ENCODE measurements around the gene WIPF1. TPM values are rescaled to one million over a fixed set of nuclear protein-coding genes. Genes with fewer than 3 reads are reported as not detected.

WIPF1 gene
- total and polyA plus RNA-seq, 2 of the 13 experiments (the other 11 are each of a cell fraction or from before 2014, with no cell fraction given) = 0.01 TPM; not detected in 1

- TF ChIP-seq SUZ12 (IDR thresholded peaks at IDR 0.05; ENCODE audit: low read depth, low read length) = no peak
- no peak for TF ChIP-seq ATF7 (IDR thresholded peaks at IDR 0.05)
- TF ChIP-seq ATF7 (CRISPR knock-in tag; IDR thresholded peaks at IDR 0.05) = no peak
- no peak for TF ChIP-seq ZNF660 (CRISPR knock-in tag; IDR thresholded peaks at IDR 0.05; ENCODE audit: borderline replicate concordance, low read depth)
- no peak for TF ChIP-seq ZNF558 (CRISPR knock-in tag; IDR thresholded peaks at IDR 0.05; ENCODE audit: borderline replicate concordance)
- no peak for TF ChIP-seq HMGA1 (CRISPR knock-in tag; conservative IDR thresholded peaks at IDR 0.05)
- TF ChIP-seq HDAC2 (CRISPR knock-in tag; IDR thresholded peaks at IDR 0.05) = no peak
- no peak for TF ChIP-seq GRHL1 (CRISPR knock-in tag; conservative IDR thresholded peaks at IDR 0.05)
- TF ChIP-seq CCAR2 (optimal IDR thresholded peaks at IDR 0.05; ENCODE audit: low read depth, low read length) = no peak
- TF ChIP-seq ZNF761 (CRISPR knock-in tag; conservative IDR thresholded peaks at IDR 0.05) = no peak
Measured at GRCh38 chr2:174607584-174607983, 10.0 kb upstream of the WIPF1 start (continued).

DNA sequence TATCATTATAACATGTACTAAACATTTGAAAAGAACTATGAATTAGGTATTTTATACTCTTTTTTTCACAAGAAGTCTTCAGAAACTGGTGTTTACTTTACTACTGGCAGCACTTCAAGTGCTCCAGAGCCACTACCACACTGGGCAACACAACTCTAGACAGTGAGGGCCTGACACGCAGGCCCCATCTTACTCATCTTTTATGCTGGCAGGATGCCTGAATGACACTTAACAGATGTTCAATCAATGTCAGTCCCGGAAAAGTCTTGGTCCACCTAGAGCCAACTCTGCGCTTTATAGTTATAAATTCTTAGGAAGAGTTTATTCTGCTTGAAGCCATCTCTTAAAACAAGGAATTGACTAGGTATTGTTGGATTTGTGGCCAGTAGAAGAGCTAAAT, 8.7 kb upstream of the WIPF1 start:
- Histone ChIP-seq H3K36me3 (replicated peaks in 1 of 2; ENCODE audit: control insufficient read depth in 1 of 2, insufficient read depth in 2 of 2, low read length in 2 of 2) (no peaks in the 10 kb centered on the region), H3K27ac (ENCODE audit: extremely low read length, insufficient read depth, low read length) (no peak overlapping the region), H3K4me1 (ENCODE audit: insufficient read depth, low read length) (no peaks in the 10 kb centered on the region), H4K20me1 (ENCODE audit: insufficient read depth, low read length) (no peaks in the 10 kb centered on the region), H3K9me3 (ENCODE audit: low read length) (no peaks in the 10 kb centered on the region), H3K27me3 (ENCODE audit: control insufficient read depth in 1 of 2, insufficient read depth in 2 of 2, low read length in 2 of 2) (peaks cover 0 to 15% of the 10 kb centered on the region in 2 experiments; a peak in 2 of 5 replicates), H3K4me3 (replicated peaks in 1 of 3; ENCODE audit: insufficient read depth in 1 of 3, low read depth in 2 of 3, low read length in 3 of 3) (no peak overlapping the region), H3K4me2 (ENCODE audit: low read depth, low read length) (no peak overlapping the region), H3K9ac (ENCODE audit: insufficient read depth, low read depth, low read length) (no peak overlapping the region), H3K79me2 (ENCODE audit: insufficient read depth, low read length) (no peaks in the 10 kb centered on the region), H2AFZ (ENCODE audit: low read length) (no peak overlapping the region)
- intact Hi-C loops (cut with micrococcal nuclease; ENCODE audit: unreplicated experiment) = no loop called here
- ATAC-seq = no peak
- in situ Hi-C loops (cut with HindIII; ENCODE audit: extremely low pct_ligation_motif_present, low pct_unique_long_range_greater_than_20kb) = no loop called here
- 63% methylated on average over 3 of the region's 3 CpGs for whole genome bisulfite sequencing (ENCODE audit: low lambda C conversion rate)
- CTCF ChIA-PET (ENCODE audit: low intra/inter-chr PET ratio, low total read pairs) = interaction anchor here (1.4 kb wide), 1 partner anchor 144 kb away, joined by 3 read pairs; no protein-coding TSS in a partner anchor
- POLR2A ChIA-PET = no interaction called here
- BruUV-seq (replicated peaks) = no TSS peak
- DNase-seq (ENCODE audit: low spot score) = no peak
- no peak for FAIRE-seq
- TF ChIP-seq AGO1 (IDR thresholded peaks at IDR 0.05; ENCODE audit: low read depth, low read length, poor library complexity, severe bottlenecking) (no peak), YY1 (IDR thresholded peaks at IDR 0.05; ENCODE audit: insufficient read depth, insufficient replicate concordance, low read depth, low read length) (no peak), ZNF589 (CRISPR knock-in tag; conservative IDR thresholded peaks at IDR 0.05) (no peak), GATA4 (IDR thresholded peaks at IDR 0.05; ENCODE audit: borderline replicate concordance, low read depth) (no peak), GATAD1 (CRISPR knock-in tag; IDR thresholded peaks at IDR 0.05) (no peak), ZNF282 (IDR thresholded peaks at IDR 0.05; ENCODE audit: partially characterized antibody) (no peak), ZNF577 (CRISPR knock-in tag; IDR thresholded peaks at IDR 0.05; ENCODE audit: borderline replicate concordance, low read depth) (no peak), ZNF253 (CRISPR knock-in tag; IDR thresholded peaks at IDR 0.05; ENCODE audit: borderline replicate concordance) (no peak), ZNF232 (CRISPR knock-in tag; IDR thresholded peaks at IDR 0.05; ENCODE audit: borderline replicate concordance) (no peak), SAFB2 (CRISPR knock-in tag; IDR thresholded peaks at IDR 0.05; ENCODE audit: borderline replicate concordance, low read depth) (no peak), POLR2G (IDR thresholded peaks at IDR 0.05; ENCODE audit: low read depth, low read length) (no peak), HNF4G (IDR thresholded peaks at IDR 0.05; ENCODE audit: borderline replicate concordance, low read depth, low read length) (no peak), HNF4G (CRISPR knock-in tag; IDR thresholded peaks at IDR 0.05; ENCODE audit: borderline replicate concordance, low read depth) (no peak), ZBTB20 (CRISPR knock-in tag; IDR thresholded peaks at IDR 0.05; ENCODE audit: borderline replicate concordance, low read depth) (no peak), SRY (CRISPR knock-in tag; IDR thresholded peaks at IDR 0.05) (no peak), ZNF839 (CRISPR knock-in tag; IDR thresholded peaks at IDR 0.05; ENCODE audit: borderline replicate concordance) (no peak)
